Hematopoietic multipotent progenitor cell treated with erythropoietin and hydrocortisone succinate and interleukin-3 and kit ligand, for 6 days (in vitro differentiated cells): ENCODE data around the gene THOC1.
"Not testable (repeated sequence)": the region's sequence is repeated elsewhere in the genome, so short reads cannot be mapped to it uniquely, and the experiment has no call there.

Source experiments
- DNase-seq: peaks from one replicate; pipeline ENCODE4 v3.0.0-alpha.2; 2015

The THOC1 gene, protein sequence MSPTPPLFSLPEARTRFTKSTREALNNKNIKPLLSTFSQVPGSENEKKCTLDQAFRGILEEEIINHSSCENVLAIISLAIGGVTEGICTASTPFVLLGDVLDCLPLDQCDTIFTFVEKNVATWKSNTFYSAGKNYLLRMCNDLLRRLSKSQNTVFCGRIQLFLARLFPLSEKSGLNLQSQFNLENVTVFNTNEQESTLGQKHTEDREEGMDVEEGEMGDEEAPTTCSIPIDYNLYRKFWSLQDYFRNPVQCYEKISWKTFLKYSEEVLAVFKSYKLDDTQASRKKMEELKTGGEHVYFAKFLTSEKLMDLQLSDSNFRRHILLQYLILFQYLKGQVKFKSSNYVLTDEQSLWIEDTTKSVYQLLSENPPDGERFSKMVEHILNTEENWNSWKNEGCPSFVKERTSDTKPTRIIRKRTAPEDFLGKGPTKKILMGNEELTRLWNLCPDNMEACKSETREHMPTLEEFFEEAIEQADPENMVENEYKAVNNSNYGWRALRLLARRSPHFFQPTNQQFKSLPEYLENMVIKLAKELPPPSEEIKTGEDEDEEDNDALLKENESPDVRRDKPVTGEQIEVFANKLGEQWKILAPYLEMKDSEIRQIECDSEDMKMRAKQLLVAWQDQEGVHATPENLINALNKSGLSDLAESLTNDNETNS

DNA sequence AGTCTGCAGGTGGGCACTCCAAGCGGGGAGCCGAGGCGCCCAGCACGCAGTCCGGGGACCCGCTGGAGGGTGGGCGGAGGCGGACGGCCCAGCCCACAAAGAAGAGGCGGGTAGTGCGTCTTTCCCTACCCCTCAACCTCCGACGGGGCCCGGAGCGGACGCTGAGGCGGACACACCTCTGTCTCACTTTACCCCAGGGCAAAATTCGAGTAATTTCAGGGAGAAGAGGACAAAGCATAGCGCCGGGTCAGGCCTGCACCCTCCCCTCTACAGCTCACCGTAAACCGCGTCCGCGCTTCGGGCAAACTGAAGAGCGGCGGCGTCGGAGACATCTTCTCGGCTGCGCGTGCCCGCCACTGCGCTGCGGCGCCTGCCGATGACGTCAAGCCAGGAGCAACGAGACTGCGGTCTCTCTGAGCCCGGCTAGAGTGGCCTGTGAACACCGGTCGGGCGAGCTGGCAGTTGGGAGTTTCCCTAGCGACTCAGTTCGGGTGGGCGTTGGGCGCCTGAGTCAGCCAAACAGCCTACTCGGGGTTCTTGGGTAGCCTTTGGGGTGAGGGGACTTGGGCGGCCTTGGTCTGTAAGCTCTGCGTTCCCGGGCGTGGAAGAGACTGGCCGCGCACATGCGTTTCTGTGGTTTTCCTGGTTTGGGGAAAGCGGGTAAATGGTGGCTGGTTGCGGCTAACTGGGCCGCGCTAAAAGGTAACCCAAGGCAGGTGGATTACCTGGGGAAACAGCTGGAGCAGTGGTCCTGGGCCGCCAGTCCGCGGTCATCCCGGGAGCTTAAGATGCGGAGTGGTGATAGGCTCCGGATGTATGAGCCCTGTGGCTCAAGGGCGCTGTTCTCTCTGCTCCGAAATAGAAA, at the start of gene THOC1:
THOC1 (minus strand) TSS at position 360 of the 865 bp plus-strand sequence; CDS start at position 332, 28 bp downstream.
- DNase-seq, result peak; percentile 96

DNA sequence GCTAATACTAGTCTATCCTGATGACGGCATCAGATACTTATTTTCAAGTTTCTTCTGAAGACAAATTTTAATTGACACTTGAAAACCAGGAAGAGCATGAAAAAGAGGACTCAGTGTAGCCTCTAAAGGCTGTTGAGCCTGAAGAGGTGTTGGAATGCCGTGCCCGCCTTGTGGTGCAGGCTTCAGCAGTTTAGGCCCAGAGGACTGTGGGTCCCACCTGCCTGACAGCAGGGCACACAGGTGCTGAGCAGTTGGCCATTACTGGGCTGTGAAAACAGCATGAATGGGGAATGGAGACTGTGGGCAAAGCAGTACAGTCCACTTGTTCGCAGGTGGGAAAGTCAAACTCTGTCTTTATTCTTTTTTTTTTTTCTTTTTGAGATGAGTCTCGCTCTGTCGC, 49.8 kb upstream of the THOC1 start:
- DNase-seq, result no peak

DNA sequence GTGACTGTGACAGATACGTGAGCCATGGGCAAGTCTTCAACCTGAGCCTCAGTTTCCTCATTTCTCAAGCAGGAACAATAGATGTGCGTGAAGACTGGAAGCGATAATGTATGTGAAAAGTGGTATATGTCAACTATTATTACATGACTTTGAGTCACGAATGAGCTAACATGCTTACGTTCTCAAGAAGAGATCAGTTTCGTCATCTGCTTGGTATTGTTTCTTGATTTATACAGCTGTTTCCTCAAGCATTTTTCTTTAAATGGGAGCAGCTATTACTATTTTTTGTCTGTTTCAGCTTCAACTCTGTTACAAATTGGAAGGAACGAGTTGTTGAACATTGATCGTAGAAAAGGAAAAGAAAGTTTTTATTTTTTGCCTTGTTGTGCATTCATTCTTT, 48.5 kb upstream of the THOC1 start:
- no peak for DNase-seq

DNA sequence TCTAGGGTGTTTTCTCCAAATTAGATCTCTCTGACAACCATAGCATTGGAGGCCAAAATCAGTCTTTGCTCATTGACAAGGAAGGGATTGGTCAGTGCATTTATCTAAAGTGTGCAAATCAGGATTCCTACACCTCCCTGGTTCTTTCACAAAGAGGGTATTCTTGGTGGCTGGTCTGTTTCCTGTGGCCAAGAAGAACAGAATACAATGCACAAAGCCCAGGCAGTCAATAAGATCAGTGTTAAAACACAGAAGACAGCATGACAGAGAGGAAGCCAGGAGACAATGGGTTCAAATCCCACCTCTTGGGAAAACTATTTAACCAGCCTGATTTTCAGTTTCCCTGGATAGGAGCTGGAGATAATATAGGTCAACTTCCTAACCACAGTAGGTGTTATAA, 46.1 kb upstream of the THOC1 start:
- no peak for DNase-seq

DNA sequence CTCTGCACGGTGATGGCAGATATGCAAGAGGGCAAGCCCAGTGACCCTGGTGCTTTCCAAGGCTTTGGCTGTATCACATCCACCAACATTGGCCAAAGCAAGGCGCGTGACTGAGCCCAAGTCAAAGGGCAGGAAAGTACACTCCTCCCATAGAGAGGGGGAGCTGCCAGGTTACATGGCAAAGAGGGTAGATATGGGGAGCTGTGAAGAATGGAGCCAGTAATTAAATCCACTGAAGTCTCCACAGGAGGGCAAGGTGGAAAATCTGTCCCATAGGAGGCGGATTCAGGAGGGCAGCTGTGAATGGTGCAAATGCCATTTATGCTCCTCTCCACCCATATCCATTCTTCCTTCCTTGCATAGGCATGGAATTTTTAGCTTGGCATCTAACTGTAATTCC, 44.6 kb upstream of the THOC1 start:
- DNase-seq, result no peak

DNA sequence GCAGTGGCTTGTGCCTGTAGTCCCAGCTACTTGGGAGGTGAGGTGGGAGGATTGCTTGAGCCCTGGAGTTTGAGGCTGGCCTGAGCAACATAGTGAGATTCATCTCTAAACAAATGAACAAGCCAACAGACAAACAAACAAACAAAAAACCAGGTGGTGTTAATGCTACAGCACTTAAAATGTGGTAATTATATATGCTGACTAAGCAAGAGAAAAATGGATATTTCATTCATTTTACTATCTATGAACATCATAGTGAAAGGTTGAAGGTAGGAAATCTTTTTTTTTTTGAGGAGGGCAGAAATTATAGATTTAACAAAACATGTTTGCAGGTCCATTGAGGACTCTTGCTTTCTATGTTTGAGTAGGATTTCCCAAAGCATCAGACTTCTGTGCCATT, 42.2 kb upstream of the THOC1 start:
- DNase-seq, result no peak

DNA sequence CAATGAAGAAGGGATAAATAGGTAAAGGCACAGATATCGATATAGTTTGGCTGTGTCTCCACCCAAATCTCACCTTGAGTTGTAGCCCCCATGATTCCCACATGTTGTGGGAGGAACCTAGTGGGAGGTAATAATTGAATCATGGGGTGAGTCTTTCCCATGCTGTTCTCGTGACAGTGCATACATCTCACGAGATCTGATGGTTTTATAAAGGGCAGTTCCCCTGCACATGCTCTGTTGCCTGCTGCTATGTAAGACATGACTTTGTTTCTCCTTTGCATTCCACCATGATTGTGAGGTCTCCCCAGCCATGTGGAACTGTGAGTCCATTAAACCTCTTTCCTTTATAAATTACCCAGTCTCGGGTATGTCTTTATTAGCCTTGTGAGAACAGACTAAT, 40.2 kb upstream of the THOC1 start:
- DNase-seq, result not testable (repeated sequence)

DNA sequence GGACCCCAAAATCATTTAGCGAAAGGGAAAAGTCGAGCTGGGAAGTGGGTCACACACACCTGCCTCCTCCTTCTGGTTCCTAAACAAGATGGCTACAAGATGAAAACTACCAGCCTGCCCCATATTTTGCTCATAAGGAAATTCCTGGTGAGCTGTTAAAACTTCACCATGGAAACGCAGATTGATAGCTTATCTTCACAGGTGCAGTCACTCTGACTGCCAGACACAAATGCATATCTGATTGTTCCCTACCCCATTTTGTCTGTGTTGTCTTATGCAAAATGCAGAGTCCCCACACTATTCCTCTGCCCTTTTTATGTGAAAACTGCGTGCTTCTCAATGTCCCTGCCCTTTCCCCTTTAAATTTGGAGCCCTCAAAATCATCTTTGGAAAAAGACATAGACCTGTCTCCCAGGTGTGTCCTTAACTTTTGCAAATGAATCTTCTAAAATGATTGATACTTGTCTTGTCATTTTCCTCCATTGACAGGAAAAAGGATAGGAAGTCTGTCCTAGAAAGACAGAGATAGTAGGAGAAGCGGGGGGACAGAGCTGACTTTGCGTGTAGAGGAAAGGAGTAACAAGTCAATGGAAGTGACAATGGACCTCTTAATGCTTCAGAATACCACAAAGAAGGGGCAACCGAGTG, 38.9 kb upstream of the THOC1 start:
- peak; percentile 9 for DNase-seq

DNA sequence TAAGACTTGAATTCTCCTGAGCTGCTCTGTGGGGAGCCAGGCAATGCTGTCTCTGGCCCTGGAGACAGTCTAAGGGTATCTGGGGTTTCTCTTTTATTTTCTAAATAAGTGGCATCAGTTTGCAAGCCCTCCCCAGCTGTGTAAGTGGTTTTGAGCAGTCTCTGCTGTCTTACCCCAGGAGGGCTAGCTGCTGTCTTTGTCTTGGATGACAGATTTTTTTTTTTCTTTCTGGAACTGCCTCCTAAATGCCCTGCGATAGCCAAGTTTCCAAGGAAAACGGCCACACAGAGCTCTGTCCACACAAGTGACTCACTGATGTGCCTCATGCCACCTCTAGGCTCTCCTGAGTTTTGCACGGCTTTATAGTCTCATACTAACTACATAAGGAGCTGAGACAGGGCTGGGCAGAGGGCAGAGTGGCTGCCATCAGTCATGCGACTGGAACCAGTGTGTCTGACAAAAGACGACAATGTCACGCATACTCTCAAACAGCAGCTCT, 37.2 kb upstream of the THOC1 start:
- DNase-seq, result no peak

DNA sequence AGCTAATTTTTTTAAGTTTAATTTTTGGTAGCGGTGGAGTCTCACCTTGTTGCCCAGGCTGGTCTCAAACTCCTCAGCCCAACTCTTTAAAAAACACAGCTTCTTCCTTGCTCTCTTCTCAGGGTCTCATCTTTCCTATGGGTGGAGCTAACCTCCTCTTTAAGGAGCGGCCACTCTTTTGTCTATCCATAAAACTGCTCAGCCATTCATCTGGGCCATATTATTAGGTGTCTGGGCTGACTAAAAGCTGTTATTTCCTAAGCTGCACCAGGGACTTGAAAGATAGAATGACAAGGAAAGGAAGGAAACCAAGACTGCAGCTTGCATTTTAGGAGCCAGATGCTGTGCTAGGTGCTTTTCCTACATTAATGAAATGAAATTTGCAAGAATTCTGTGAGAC, 35.8 kb upstream of the THOC1 start:
- no peak for DNase-seq

DNA sequence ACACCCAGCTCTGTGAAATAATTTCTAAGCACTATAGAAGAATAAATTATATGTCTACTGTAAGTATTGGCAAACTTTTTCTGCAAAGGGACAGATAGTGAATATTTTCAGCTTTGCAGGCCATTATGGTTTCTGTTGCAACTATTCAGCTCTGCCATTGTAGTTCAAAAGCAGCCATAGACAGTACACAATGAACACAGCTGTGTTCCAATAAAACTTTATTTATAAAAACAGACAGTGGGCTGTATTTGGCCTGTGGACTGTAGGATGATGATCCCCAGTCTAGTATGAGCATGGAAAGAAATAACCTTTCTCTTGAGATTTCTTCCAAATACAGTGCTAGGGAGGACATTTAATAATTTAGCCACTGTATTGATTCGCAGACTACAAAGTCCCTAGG, 35.2 kb upstream of the THOC1 start:
- no peak for DNase-seq

DNA sequence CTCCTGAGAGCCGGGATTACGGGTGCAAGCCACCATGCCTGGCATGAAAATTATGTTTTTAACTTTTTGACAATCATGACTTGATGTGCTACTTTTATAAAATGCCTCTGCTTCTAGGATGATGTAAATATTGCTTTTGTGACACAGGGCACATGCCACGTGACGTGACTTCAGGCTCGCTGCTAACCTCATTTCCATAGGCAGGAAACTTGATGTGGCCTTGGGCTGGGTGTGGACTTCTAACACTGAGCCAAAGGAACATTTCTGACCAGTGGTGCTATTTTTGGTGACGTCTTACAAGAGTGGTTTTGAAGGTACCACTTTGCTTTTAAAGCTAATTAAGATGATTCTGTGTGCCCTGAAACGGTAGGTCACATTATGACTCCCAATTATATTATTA, 34.2 kb upstream of the THOC1 start:
- DNase-seq, result no peak

DNA sequence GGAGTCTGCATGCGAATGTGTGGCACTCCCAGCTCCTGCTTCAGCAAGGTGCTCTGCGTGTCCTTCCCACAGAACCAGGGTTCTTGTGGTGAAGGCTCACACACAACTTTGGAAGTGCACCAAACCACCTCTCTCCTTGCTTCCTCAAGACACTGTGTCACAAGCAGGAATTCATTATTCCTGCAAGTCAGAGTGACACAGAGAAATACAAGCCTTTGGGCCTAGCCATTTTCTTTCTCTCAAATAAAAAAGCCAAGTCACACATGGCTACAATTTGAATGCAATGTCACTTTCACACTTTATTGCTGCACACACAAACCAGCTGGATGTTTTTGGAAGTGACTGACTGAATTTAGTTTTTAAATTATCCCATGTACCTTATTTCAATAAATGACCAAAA, 30.1 kb upstream of the THOC1 start:
- no peak for DNase-seq

DNA sequence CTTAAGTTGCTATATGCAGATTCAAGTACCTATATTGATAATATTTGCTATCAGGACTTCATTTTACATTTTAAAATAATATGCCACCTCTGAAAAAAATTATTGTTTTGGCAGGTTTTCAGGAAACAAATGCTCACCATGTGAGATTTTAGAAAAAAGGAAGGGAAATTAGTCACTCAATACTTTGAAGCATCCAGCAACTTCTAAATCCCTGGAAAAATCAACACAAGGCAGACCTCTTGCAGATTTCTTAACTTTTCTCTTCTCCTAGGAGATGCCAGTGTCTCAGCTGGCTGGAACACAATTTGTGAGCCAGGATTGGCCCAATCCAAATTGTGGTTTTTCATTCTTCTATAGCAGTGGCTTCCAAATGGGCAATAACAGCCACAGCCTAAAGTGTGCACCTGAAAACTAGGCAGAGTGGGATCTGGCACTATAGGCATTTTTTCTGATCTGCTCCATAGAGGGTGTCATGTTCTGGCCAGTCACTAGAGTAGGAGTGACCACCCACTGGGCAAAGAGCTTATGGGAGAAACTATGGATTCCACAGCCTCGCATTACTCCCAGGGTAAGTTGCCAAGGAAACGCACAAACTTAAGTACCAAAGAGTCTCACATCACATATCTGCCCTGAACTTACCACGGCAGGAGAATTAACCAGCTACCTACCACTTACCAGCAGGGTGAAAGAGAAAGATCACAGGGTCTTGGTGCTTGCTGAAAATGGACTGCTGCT, 28.1 kb upstream of the THOC1 start:
- DNase-seq, result no peak

DNA sequence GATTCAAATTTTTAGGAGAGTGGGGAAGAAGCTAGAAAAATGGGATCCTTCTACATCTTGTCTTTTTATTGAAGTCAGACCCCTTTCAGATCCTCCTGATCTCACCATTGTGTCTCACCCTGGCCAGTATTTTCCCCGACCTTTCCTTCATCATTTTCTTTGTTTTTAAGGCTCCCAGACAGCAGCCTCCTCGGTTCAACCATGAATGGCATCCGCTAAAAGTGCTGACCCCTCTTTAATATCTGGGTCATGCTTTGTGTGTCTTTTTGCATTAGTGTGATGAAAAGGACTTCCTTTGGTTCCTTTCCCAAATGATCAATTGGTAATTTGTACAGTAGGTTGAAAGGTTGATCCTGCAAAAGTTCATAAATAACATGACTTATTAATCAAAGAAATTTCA, 26.7 kb upstream of the THOC1 start:
- no peak for DNase-seq

DNA sequence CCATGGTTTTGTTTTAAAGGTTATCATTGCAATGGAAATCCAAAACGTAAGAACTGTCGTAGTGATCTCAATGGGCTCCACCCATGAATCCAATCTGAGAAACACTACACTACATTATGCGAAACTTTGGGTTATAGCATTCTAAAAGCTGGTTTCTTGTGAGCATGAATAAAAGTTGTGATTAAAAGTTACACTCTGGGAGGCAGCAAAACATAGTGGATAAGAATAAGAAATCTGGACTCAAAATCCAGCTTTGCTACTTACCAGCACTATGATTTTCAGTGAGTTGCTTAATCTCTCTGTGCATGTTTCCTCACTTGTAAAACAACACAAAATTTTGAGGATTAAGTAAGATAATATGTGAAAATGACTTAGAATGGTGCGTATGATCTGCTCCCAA, 25.7 kb upstream of the THOC1 start:
- DNase-seq, result no peak

DNA sequence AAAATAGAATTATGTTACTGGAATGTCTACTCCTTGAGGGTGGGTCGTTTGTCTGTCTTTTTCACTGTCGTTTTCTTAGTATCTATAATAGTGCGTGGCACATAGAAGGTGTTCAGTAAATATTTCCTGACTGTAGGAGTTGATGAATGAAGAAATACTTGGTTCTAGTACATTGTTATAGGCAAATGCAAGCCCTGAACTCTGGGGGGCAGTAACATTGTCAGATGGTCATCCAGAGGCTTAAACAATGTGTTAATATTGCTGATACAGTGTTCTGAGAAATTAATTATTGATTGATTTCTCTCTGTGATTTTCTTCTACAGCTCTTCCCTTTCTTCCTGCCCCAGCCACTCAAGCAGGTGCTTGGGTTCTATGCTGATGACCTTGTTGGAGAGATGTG, 24.4 kb upstream of the THOC1 start:
- peak; percentile 29 for DNase-seq

DNA sequence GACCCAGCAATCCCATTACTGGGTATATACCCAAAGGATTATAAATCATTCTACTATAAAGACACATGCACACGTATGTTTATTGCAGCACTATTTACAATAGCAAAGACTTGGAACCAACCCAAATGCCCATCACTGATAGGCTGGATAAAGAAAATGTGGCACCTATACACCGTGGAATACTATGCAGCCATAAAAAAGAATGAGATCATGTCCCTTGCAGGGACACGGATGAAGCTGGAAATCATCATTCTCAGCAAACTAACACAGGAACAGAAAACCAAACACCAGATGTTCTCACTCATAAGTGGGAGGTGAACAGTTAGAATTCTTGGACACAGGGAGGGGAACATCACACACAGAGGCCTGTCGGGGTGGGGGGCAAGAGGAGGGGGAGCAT, 22.1 kb upstream of the THOC1 start:
- not testable (repeated sequence) for DNase-seq

DNA sequence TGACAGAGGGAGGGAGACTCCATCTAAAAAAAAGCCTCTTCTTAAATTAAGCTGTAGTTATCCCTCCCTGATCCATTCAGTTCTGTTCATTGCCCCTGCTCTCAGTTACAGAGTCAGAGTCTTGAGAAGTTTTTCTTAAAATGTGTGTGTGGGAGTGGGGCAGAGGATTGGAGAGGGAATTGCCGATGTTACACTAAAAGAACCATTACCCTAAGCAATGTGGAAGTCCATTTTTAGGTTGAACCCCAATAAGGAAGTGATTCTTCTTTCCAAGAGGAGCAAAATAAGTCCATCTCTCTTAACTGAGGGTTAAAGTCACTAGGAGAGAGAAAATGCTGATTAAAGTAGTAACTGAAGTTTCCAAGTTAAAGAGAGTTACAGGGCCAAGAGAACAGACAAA, 21.2 kb upstream of the THOC1 start:
- no peak for DNase-seq

DNA sequence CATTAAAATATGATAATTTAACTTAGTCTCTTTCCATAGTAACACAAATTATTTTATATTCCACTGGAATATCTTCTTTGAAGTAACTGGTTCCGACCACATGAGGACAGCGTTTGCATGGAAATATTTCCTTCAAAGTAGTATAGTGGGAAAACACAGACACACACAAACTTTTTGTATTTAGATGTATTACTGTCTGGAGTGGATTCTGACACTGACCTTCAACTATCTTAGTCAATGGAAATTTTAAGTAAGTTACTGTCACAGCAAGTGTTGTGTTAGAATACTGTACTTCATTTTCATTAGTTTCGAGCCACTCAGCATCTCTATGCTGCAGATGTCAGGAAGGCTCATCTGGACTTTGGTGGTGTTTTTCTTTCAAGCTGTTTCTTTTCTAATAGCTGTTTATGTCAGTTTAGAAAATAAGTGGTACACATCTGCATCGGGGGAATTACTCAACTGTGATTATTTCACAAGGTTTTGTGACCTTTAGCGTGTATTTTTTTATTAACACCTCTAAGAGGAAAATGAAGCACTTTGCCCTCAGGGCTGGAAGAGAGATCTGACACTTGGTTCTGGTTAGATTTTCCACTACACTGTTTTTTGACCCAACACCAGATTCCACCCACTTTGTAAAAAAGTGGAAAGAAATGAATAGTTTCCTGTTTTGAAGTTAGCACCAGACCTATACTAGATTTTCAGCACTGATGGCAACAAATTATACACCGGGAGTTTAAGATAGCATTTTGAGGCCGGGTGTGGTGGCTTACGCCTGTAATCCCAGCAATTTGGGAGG, 18.9 kb upstream of the THOC1 start:
- DNase-seq, result peak; percentile 52

DNA sequence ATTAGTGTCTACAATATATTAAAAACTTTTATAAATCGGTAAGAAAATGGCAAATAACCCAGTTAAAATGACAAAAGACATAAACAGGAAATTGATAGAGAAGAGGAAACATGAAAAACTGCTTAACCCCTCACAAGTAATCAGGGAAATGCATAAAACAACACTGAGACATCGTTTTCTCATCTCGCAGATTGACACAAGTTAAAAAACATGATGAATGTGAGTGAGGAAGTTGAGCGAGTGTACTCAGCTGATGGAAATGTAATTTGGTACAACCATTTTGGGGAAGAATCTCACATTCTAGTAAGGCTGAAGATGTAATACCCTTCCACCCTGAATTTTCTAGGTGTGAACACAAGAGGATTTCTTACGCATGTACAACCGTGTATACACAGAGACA, 18.0 kb upstream of the THOC1 start:
- DNase-seq, result no peak
